Measurements from ENCODE around the gene SOAT2. TPM values are rescaled to one million over a fixed set of nuclear protein-coding genes. Genes with fewer than 3 reads are reported as not detected.

The SOAT2 gene
- not detected in 2 replicates for total RNA-seq

DNA sequence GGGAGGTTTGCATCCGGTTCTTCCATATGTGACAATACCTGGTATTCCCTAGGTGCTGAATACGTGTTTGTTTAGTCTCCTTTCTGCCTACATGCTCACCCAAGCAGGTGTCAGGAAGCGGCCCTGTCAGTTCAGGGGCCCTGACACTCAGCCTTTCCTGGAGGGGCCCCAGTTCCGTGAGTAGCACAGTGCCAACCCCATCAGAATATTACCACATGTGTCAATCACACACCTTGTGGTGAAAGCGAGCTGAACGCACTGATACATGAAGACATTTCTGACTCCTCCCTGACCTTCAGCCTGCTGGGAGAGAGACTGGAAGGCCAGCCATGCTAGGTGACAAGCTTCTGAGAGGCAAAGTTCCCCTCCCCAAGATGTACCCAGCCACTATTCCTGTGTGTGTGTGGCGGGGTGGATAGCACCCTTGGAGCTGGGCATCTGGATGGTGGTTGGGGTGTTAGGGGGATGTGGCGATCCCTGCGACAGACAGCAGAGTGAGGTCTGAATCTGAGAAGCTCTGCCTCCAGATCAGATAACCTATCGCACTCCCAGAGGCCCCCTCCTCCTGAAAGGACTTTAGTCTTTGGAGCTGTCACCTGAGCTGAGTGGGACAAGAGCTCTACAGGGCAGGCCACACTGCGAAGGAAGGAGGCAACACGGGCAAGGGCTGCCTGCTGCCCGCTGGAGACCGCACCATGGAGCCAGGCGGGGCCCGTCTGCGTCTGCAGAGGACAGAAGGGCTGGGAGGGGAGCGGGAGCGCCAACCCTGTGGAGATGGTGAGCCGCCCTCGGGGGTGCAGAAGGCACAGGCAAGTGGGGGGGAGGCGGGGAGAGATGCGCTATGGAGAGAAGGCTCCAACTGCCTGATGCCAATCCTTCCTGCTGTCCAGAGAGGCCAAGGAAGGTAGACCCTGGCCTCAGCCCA, at the start of gene SOAT2:
Gene SOAT2 (plus strand): TSS at position 604 of the 925 bp plus-strand sequence. CDS start 92 bp downstream, at position 696.
- DNase-seq (ENCODE audit: low read depth in 2 of 2) = no peak

DNA sequence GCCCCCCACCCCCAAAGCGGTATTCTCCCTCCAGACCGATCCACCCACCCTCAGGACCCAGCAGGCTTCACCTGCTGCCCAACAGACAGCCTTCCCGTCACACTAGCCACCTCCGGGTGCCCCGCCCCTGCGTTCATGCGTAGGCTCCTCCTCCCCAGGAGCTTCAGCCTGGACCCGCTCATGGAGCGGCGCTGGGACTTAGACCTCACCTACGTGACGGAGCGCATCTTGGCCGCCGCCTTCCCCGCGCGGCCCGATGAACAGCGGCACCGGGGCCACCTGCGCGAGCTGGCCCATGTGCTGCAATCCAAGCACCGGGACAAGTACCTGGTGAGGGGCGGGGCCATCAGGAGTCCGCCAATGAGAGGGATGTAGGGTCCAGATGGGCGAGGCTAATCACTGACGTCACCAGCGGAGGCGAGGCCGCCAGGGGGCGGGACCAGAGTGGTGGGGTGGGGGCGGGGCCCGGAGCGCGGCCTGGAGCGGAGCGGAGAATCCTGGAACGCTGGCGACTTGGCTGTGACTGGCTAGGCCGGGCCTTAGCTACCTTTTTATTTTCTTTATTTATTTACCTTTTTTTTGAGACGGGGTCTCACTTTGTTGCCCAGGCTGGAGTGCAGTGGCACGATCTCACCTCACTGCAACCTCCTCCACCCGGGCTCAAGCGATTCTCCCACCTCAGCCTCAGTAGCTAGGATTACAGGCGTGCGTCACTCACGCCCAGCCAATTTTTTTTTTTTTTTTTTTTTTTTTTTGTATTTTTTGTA, 49.0 kb upstream of the SOAT2 start:
- DNase-seq (ENCODE audit: low read depth in 2 of 2) = peak; percentile 90 to 95

GRCh38 chr12:53055471-53056266, 47.6 kb upstream of the SOAT2 start:
- DNase-seq (ENCODE audit: low read depth in 2 of 2) = no peak

DNA sequence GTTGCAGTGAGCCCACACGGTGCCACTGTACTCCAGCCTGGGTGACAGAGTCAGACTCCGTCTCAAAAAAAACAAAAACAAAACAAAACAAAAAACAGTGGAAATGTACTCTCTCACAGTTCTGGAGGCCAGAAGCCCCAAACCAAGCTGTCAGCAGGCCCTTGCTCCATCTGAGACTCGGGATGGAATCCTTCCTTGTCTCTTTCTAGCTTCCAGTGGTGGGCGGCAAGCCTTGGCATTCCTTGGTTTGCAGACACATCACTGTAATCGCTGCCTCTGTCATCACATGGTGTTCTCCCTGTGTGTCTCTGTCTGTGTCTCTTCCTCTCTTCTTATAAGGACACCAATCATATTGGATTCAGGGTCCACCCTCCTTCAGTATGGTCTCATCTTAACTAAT, 47.0 kb upstream of the SOAT2 start:
- DNase-seq (ENCODE audit: low read depth in 2 of 2) = no peak

GRCh38 chr12:53056901-53057300, 46.4 kb upstream of the SOAT2 start:
- no peak for DNase-seq (ENCODE audit: low read depth in 2 of 2)

DNA sequence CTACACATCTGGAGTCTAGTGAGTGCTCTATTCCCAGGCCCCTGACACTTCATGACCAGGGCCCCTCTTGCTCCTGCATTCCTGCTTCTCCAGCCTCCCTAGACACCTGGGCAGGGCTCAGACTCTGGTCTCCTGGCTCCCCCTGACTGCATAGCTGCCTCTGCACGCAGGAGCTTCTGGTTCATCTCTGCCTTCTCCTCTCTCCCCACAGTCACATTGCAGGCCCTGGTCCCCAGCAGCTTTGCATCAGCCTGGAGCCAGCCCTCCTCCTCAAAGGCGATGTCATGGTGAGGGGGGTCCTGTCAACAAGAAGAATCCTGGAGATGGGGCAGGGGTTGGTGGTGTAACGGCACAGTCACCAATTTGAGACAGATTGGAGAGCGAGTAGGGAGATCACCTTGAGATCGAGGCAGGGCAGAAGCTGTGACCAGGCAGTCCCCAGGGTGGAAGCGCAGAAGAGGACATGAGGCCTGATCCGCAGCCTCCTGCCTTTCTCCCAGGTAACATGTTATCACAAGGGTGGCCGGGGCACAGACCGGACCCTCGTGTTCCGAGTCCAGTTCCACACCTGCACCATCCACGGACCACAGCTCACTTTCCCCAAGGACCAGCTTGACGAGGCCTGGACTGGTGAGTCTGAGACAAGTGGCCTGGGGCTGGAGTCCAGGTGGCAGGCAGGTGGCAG, 45.3 kb upstream of the SOAT2 start:
- no peak for DNase-seq (ENCODE audit: low read depth in 2 of 2)

- DNase-seq (ENCODE audit: low read depth in 2 of 2) = no peak
Measured at GRCh38 chr12:53058674-53059433, 44.4 kb upstream of the SOAT2 start.

DNA sequence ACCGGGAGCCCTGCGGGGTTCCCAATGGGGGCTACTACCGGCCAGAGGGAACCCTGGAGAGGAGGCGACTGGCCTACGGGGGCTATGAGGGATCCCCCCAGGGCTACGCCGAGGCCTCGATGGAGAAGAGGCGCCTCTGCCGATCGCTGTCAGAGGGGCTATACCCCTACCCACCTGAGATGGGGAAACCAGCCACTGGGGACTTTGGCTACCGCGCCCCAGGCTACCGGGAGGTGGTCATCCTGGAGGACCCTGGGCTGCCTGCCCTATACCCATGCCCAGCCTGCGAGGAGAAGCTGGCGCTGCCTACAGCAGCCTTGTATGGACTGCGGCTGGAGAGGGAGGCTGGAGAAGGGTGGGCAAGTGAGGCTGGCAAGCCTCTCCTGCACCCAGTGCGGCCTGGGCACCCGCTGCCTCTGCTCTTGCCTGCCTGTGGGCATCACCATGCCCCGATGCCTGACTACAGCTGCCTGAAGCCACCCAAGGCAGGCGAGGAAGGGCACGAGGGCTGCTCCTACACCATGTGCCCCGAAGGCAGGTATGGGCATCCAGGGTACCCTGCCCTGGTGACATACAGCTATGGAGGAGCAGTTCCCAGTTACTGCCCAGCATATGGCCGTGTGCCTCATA, 43.7 kb upstream of the SOAT2 start:
- no peak for DNase-seq (ENCODE audit: low read depth in 2 of 2)

DNA sequence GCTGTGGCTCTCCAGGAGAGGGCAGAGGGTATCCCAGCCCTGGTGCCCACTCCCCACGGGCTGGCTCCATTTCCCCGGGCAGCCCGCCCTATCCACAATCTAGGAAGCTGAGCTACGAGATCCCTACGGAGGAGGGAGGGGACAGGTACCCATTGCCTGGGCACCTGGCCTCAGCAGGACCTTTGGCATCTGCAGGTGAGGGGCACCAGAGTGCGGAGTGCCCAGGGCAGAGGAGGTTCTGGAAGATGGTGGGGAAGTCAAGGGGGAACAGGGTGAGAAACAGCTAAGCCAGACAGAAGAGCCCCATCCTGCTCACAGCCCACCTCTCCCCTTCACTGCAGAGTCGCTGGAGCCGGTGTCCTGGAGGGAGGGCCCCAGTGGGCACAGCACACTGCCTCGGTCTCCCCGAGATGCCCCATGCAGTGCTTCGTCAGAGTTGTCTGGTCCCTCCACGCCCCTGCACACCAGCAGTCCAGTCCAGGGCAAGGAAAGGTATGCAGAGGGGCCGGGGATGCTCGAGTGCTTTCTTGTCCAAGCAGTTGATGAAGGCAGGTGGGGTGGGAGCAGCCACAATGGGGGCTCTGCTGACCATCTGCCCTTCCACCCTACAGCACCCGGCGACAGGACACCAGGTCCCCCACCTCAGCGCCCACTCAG, 43.1 kb upstream of the SOAT2 start:
- DNase-seq (ENCODE audit: low read depth in 2 of 2) = no peak

DNA sequence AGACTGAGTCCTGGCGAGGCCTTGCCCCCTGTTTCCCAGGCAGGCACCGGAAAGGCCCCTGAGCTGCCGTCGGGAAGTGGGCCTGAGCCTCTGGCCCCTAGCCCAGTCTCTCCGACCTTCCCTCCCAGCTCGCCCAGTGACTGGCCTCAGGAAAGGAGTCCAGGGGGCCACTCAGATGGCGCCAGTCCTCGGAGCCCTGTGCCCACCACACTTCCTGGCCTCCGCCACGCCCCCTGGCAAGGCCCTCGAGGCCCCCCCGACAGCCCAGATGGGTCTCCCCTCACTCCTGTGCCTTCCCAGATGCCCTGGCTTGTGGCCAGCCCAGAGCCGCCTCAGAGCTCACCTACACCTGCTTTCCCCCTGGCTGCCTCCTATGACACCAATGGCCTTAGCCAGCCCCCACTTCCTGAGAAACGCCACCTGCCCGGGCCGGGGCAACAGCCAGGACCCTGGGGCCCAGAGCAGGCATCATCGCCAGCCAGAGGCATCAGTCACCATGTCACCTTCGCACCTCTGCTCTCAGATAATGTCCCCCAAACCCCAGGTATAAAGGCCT, 42.5 kb upstream of the SOAT2 start:
- peak in 1 of 2 donors; percentile 52 for DNase-seq (ENCODE audit: low read depth in 2 of 2)

DNA sequence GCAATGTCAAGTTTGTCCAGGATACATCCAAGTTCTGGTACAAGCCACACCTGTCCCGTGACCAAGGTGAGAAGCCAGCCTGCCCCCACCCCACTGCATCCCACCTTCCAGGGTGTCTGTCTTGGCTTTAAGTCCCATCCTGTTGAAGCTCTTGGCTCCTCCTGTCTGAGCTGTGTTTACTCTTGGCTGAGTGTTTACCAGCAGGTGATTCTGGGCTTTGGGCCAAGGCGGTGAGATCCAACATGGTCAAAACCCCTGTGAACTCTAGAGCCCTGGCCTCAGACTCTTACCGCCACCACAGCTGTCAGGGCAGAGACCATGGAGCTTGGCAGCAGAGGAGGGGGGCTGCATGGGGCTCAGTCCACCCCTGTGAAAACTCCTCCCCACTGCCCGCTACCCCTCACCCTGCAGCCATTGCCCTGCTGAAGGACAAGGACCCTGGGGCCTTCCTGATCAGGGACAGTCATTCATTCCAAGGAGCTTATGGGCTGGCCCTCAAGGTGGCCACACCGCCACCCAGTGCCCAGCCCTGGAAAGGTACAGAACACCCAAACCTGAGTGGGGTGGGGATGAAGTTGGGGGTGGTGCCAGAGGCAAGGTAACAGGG, 41.8 kb upstream of the SOAT2 start:
- DNase-seq (ENCODE audit: low read depth in 2 of 2) = no peak

DNA sequence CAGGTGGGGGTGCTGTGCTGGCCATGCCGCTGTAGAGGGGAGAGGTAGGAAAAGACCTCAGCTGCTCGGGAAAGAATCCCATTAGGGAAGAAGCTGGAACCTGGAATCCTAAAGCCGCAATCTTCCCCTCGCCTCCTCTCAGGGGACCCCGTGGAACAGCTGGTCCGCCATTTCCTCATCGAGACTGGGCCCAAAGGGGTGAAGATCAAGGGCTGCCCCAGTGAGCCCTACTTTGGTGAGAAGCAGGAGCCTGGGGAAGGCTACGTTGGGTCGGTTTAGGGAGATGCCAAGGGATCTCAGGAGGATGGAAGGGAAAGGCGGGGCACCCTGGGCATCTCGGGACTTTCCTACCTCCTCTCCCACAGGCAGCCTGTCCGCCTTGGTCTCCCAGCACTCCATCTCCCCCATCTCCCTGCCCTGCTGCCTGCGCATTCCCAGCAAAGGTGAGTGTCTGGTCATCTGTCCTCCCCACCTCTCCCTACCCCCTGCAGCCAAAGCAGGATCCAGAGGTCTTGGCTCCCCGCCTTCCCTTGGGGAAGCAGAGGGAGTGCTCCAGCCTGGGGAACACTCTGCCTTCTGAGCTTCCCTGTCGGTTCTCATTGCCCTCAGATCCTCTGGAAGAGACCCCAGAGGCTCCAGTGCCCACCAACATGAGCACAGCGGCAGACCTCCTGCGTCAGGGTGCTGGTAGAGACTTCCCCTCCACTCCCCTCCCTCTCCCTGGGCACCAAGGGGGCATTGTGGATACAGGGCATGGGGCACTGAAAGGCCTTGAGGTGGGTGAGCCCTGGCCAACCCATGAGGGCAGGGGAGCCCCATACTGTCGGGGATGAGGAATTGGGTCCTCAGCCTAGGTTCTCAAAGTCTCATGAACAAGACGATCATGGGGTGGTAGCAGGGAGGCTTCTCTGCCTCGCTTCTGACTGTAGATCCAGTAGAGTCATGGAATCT, 41.0 kb upstream of the SOAT2 start:
- DNase-seq (ENCODE audit: low read depth in 2 of 2) = no peak

GRCh38 chr12:53062977-53063707, 40.1 kb upstream of the SOAT2 start:
- DNase-seq (ENCODE audit: low read depth in 2 of 2) = no peak

DNA sequence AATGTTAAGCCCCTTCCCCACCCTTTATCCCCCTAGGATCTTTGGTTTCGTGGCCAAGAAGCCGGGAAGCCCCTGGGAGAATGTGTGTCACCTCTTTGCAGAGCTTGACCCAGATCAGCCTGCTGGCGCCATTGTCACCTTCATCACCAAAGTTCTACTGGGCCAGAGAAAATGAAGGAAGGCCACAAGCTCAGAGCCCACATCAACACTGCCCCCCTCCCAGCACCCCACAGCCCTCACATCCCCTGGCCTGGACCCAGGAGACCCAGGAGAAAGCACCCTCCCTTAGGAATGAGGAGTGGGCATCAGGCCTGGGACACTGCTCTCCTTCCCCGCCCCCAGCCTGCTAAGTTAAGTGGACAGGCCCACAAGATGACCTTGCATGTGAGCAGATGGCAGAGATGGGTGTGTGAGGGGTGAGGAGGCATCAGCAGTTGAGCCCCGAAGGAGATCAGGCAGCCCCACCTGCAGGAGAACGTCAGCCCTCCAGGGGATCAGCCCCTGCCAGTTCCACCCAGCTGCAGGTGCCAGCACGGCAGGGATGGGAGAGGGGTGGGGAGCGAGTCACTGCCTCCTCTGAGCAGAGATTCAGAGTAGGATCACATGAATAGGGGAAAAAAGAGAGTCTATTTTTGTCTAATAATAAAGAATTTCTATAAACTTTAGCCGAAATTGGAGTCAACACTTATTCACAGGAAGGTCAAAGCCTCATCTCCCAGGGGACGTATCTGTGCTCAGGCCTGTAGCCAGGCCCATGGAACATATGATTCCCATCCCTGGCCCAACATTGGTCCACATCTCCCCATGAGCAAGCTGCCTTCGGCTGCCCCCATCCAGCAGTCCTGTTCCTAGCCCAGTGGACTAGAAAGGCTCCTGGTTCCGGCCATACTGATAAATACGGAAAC, 39.3 kb upstream of the SOAT2 start:
- no peak for DNase-seq (ENCODE audit: low read depth in 2 of 2)

GRCh38 chr12:53064613-53065436, 38.5 kb upstream of the SOAT2 start:
- no peak for DNase-seq (ENCODE audit: low read depth in 2 of 2)
